GM10847 (cell line): ENCODE results near the gene KCNK7.

Experiments used
- POLR2A ChIP-seq: IDR thresholded peaks from 2 replicates; pipeline ENCODE4 v1.6.1; 2011; ENCODE audit not compliant: insufficient read length; ENCODE audit errors: extremely low read depth

The KCNK7 gene

DNA sequence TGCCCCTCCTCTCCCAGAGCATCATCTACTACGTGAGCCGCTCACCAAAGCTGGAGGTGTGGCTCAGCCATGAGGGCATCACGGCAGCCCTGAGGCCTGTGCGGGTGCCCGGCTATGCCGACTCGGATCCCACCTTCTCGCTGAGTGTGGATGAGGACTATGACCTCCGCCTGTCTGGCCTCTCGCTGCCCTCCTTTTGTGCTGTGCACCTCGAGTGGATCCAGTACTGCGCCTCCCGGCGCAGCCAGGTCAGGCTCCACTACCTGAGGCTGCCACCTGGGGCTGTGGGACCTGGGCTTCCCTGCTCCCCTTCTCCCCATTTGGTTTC, 38.5 kb upstream of the KCNK7 start:
- TF ChIP-seq POLR2A: no peak

DNA sequence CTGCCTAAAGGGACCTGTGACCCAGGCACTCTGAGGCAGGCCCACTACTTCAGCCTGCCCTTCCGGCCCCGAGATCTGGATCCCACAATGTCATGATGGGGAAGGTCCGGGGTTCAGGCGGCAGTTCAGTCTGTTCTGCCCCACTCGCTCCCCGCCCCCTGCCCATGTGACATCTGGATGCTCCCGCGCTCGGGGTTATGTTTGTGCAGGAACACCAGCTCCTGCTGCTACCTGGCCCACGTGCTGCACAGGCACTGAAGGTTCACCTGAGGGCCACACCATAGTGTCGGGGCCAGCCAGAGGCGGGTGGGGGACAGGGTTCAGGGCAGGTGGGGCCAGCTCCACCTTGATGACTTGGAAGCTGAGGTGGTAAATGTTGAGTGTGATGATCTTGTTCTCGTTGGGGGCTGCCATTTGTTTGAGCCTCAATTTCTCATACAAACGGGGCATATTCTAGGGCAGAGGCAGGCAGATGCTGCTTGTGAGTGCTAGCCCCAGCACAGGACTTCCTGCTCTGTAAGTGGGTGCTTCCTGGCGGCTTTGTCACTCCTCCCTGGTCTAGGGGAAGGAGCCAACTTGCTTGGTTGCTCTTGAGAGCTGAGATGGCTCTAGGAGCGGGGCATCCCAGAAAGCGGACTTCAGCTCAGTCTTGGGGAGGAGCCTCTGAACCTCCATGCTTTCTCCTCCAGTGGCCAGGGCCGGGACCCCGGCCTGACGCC, 37.9 kb upstream of the KCNK7 start:
- TF ChIP-seq POLR2A: no peak

DNA sequence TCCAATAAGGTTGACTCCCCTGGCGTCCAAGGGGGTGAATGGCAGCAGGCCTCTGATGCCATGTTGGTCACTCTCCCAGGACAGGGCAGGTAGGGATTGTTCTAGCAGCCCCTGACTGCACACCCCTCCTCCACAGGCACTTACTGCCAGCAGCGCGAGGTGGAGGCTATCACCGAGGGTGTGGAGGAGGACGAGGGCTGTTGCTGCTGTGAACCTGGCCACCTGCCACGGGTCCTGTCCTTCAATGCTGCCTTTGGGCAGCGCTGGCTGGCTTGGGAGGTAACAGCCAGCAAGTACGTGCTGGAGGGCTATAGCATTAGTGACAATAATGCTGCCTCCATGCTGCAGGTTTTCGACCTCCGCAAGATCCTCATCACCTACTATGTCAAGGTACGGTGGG, 34.6 kb upstream of the KCNK7 start:
- no peak for TF ChIP-seq POLR2A

DNA sequence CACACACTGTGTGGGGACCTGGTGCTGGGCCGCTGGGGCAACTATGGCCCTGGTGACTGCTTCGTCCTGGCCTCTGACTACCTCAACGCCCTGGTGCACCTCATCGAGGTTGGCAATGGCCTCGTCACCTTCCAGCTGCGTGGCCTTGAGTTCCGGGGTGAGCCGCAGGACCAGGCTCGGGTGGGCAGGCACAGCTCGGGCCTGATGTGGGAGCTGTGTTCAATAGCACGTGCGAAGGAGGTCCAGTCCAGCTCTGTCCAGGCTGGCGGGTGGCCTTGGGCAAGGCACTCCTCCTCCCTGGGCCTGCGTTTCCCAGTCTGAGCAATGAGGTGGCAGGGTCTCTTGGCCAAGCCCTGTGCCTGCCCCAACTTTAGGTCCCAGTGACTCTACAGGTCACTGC, 34.0 kb upstream of the KCNK7 start:
- TF ChIP-seq POLR2A: no peak

DNA sequence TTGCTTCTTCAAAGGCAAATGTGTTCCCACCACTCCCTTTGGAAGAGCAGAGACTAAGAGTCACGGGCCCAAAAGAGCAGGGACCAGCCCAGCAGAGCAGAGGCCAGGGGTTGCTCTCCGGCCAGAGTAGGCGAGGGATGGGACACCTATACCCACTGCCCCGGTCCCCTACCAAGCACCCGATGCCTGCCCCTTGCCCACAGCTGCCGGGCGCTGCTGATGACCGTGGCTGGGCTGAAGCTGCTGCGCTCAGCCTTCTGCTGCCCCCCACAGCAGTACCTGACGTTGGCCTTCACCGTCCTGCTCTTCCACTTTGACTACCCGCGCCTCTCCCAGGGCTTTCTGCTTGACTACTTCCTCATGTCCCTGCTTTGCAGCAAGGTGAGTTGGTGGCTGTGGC, 31.6 kb upstream of the KCNK7 start:
- no peak for TF ChIP-seq POLR2A

DNA sequence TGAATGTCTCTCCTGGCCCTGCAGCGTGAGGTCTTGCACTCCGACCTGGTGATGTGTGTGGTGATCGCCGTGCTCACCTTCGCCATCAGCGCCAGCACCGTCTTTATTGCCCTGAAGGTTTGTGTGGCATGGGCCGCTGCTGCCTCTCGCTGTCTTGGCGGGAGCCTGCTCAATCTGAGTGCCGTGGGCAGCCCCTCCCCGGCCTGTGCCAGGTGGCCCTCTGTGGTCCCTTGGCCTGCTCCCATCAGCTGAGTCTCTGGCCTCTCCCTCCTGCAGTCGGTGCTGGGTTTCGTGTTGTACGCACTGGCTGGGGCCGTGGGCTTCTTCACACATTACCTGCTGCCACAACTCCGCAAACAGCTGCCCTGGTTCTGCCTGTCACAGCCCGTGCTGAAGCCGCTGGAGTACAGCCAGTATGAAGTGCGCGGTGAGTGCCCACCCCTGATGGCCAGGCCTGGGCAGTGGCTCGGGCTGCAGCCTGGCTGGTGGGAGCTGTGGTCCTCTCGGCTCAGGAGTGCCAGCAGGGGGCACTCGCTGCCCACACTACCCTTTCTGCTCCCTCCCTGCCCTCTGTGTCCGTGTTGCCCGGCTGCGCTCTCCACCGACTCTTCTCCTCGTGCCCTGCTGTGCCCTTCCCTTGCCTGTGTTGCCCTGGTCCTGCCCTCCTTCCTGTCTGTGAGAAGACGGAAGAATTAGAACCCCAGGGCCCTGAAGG, 30.2 kb upstream of the KCNK7 start:
- TF ChIP-seq POLR2A: no peak

DNA sequence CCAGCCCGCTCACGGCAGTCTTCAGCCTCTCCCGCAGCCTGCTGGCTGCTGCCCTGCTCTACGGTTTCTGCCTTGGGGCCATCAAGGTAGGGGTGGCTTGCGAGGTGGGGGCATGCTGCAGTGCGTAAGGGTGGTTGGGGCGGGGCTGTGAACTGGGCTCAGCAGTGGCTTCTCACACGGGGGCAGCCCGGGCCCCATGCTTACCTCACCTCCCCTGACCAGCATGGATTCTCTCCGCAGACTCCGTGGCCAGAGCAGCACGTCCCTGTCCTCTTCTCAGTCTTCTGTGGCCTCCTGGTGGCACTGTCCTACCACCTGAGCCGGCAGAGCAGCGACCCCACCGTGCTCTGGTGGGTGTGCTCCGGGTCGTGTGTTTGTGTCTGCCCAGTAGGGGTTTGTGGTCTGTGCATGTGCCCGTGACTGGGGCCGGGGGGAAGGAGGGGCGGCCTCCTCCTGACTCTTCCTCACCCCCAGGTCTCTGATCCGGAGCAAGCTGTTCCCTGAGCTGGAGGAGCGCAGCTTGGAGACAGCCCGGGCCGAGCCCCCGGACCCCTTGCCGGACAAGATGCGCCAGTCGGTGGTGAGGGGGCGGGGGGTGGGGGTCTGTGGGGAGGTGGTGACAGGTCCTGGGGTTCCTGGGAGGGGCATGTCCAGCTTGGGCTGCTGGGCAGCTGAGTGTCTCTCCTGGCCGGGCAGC, 29.5 kb upstream of the KCNK7 start:
- TF ChIP-seq POLR2A: no peak

DNA sequence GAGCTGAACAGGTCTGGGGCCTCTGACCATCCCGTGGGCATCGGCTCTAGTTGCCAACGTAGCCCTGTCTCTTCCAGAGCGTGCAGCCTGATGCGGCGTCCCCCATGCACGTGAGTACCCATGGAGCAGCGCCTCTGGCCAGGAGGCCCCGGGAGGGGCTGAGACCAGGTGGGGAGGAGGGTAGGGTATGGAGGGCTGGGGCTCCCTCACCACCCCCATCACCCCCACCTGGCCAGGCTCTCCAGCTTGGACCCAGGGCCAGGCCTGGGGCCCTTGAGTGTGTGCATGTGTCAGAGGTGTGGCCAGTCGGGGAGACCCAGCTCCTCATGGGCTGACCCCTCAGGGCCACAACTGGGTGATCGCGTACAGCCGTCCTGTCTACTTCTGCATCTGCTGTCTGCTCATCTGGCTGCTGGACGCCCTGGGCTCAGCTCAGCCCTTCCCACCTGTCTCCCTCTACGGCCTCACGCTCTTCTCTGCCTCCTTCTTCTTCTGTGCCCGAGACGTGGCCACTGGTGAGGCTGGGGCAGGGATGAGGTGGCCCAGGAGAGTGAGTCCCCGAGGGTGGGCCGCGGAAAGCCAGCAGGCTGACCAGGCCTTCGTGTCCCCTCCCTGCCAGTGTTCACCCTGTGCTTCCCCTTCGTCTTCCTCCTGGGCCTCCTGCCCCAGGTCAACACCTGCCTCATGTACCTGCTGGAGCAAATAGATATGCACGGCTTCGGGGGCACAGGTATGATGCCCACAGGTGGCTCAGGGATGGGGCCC, 28.4 kb upstream of the KCNK7 start:
- TF ChIP-seq POLR2A: no peak

DNA sequence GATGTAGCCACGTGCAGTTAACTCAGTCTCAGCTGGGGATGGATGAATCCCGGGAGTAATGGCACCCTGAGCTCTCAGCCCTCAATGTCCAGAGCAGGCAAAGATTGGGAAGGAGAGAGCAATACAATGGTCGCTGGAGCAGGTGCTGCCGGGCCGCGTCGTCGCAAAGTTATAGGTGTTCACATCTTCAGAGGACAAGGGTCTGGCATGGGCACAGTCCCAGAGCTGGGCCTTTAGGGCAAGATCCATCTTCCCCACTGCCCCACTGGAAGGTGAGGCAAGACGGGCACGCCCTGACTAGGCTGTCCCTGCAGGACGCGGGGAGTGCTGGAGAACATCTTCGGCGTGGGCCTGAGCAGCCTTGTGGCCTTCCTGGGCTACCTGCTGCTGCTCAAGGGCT, 27.6 kb upstream of the KCNK7 start:
- TF ChIP-seq POLR2A: no peak

DNA sequence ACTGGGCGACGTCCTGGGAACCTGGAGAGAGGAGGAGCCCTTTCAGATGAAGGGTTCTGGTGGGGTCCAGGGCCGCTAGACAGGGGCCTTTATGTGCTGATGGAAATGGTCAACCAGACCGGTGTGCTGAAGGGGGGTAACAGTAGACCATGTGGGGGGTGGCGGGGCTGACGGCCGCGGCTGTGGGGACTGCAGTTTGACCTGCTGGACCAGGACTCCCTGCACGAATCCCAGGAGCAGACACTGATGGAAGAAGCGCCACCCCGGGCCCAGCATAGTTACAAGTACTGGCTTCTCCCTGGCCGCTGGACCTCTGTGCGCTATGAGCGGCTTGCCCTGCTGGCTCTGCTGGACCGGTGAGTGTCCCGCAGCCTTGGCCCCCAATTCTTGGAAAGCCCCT, 26.4 kb upstream of the KCNK7 start:
- no peak for TF ChIP-seq POLR2A

DNA sequence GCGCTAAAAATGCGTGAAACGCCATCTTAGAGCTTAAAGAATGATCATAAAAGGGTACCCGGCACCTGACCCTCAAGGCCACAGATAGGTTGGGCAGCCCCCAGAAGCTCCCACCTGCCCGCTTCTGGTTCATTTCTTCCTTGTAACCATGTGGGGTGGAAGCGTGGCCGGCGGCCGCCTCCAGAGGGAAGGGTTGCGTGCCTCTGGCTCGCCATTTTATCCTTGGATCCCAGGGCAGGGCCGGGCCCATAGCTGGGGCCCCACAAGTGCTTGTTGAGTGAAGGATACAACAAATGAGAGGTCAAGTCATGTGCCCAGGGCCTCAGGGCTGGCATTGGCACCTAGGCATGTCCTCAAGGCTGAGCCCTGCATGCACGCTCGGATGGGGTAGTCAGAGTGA, 25.9 kb upstream of the KCNK7 start:
- TF ChIP-seq POLR2A: no peak

DNA sequence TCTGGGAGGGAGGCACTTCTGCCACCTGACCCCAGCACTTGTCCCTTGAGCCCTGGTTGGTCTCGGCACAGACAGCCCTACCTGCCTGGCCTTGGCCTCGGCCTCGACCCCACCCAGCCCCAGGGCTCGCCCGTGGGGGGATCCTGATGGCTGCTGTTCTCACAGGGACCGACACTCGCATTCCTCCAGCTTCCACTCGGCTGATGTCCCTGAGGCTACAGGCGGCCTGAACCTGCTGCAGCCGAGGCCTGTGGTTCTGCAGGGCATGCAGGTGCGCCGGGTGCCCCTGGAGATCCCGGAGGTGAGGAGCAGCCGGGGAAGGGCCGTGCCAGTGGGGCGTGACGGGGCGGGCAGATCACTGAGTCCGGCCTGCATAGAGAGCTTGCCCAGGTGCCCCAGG, 25.1 kb upstream of the KCNK7 start:
- TF ChIP-seq POLR2A: no peak

DNA sequence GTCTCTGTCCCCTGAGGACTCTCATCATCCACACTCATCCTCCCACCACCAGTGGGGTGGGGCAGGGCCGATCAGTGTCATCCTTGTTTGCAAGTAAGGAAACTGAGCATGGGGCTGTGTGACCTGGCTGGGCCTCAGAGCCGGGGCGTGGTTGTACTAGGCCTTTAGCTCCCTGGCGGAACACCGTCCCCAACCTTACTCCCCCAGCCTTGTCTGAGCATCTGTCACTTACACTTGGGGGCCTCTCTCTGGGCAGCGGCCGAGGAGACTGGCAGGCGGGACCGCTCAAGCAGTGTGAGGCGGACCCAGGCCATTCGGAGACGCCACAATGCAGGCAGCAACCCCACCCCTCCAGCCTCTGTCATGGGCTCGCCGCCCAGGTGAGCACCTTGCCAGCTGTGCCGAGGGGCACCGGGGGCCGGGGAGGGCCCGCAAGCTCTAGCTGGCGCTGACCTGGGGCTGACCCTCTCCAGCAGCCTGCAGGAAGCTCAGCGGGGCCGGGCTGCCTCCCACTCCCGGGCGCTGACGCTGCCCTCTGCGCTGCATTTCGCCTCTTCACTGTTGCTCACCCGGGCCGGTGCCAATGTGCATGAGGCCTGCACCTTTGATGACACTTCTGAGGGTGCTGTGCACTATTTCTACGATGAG, 23.8 kb upstream of the KCNK7 start:
- no peak for TF ChIP-seq POLR2A

DNA sequence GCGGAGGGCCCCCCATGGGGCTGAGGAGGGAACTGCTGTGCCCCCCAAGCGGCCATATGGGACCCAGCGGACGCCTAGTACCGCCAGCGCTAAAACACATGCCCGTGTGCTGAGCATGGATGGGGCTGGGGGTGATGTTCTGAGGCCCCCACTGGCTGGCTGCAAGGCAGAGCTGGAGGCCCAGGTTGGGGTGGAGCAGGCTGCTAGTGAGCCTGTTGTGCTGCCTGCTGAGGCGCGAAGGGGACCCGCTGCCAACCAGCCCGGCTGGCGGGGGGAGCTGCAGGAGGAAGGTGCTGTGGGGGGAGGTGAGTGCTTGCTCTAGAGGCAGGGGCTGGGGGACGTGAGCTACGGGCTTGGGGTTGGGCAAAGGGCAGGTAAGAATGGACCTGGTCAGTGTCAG, 23.2 kb upstream of the KCNK7 start:
- no peak for TF ChIP-seq POLR2A
